ENCODE measurements around the gene OR4C13.
"Not testable (repeated sequence)": the region's sequence is repeated elsewhere in the genome, so short reads cannot be mapped to it uniquely, and the experiment has no call there.

The OR4C13 gene

DNA sequence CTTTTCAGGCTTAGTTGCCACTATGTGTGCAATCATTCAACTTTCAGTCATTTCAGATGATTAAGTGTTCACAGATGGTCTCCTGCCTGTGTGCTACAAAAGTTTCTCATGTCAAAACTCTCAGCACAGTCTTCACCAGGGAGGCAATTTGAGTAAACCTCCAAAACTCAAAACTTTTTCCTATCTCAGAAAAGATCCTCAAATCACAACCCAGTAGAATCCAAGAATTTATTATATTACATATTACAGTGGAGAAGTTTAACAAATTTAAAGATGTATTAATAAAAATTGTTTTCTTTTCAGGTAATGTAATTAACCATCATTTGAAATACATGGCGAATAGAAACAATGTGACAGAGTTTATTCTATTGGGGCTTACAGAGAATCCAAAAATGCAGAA is at the start of gene OR4C13:
TSS of gene OR4C13 (plus strand) at position 301 of the 400 bp plus-strand sequence. CDS start at position 333, 32 bp downstream.
- no peaks in the 10 kb centered on the region for H3F3A ChIP-seq (ENCODE audit: insufficient read depth, low read length)
- no peaks in the 10 kb centered on the region for H3K9me2 ChIP-seq (ENCODE audit: low read depth, low read length)
- H3K27ac ChIP-seq (ENCODE audit: low read depth, low read length, poor library complexity, severe bottlenecking): no peak within 1 kb of the TSS
- H3K36me3 ChIP-seq (ENCODE audit: insufficient read depth, low read length): no peaks in the 10 kb centered on the region
- H3K9me3 ChIP-seq (ENCODE audit: low read length): no peaks in the 10 kb centered on the region
- H3K4me3 ChIP-seq (ENCODE audit: low read depth, low read length, poor library complexity, severe bottlenecking): no peak within 1 kb of the TSS
- no peaks in the 10 kb centered on the region for H4K20me1 ChIP-seq (ENCODE audit: insufficient read depth, low read length)
- H2AFZ ChIP-seq (ENCODE audit: low read length): no peak within 1 kb of the TSS
- H3K27me3 ChIP-seq (ENCODE audit: insufficient read depth, low read length): no peaks in the 10 kb centered on the region
- H3K4me1 ChIP-seq (ENCODE audit: insufficient read depth, low read length, severe bottlenecking): no peaks in the 10 kb centered on the region
- TF ChIP-seq EZH2 (IDR thresholded peaks at IDR 0.05; ENCODE audit: borderline replicate concordance, low read length) (no peak), CTCF (IDR thresholded peaks at IDR 0.05; ENCODE audit: low read length) (no peak)
- H3K4me2 ChIP-seq (ENCODE audit: low read length): no peak within 1 kb of the TSS
- H3K79me2 ChIP-seq (ENCODE audit: insufficient read depth, low read length): no peaks in the 10 kb centered on the region
- H3K9ac ChIP-seq (ENCODE audit: low read length): no peak within 1 kb of the TSS

DNA sequence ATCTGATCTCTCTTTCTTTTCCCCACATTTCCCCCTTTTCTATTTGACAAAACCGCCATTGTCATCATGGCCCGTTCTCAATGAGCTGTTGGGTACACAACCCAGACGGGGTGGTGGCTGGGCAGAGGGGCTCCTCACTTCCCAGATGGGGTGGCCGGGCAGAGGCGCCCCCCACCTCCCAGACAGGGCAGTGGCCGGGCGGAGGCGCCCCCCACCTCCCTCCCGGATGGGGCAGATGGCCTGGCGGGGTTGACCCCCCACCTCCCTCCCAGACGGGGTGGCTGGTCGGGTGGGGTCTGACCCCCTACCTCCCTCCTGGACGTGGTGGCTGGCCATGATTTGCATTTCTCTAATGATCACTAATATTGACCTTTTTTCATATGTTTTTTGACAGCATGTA is 40.7 kb upstream of the OR4C13 start:
- not testable (repeated sequence) for H3K9me3 ChIP-seq (ENCODE audit: low read length); H3K79me2 ChIP-seq (ENCODE audit: insufficient read depth, low read length); H3K36me3 ChIP-seq (ENCODE audit: insufficient read depth, low read length); H2AFZ ChIP-seq (ENCODE audit: low read length); H3K9me2 ChIP-seq (ENCODE audit: low read depth, low read length); H3K4me1 ChIP-seq (ENCODE audit: insufficient read depth, low read length, severe bottlenecking); H3K27me3 ChIP-seq (ENCODE audit: insufficient read depth, low read length); H3K4me3 ChIP-seq (ENCODE audit: low read depth, low read length, poor library complexity, severe bottlenecking); H3K9ac ChIP-seq (ENCODE audit: low read length); H3K4me2 ChIP-seq (ENCODE audit: low read length); H3K27ac ChIP-seq (ENCODE audit: low read depth, low read length, poor library complexity, severe bottlenecking); H4K20me1 ChIP-seq (ENCODE audit: insufficient read depth, low read length); H3F3A ChIP-seq (ENCODE audit: insufficient read depth, low read length)

- not testable (repeated sequence) for H3K27me3 ChIP-seq (ENCODE audit: insufficient read depth, low read length); H2AFZ ChIP-seq (ENCODE audit: low read length); H3K4me1 ChIP-seq (ENCODE audit: insufficient read depth, low read length, severe bottlenecking); H4K20me1 ChIP-seq (ENCODE audit: insufficient read depth, low read length); H3K4me2 ChIP-seq (ENCODE audit: low read length); H3K79me2 ChIP-seq (ENCODE audit: insufficient read depth, low read length); H3K27ac ChIP-seq (ENCODE audit: low read depth, low read length, poor library complexity, severe bottlenecking); H3K9me2 ChIP-seq (ENCODE audit: low read depth, low read length); H3K4me3 ChIP-seq (ENCODE audit: low read depth, low read length, poor library complexity, severe bottlenecking); H3F3A ChIP-seq (ENCODE audit: insufficient read depth, low read length); H3K9me3 ChIP-seq (ENCODE audit: low read length); H3K9ac ChIP-seq (ENCODE audit: low read length); H3K36me3 ChIP-seq (ENCODE audit: insufficient read depth, low read length)
These were observed 3.5 kb upstream of the OR4C13 start for GRCh38 chr11:49948701-49949100.

DNA sequence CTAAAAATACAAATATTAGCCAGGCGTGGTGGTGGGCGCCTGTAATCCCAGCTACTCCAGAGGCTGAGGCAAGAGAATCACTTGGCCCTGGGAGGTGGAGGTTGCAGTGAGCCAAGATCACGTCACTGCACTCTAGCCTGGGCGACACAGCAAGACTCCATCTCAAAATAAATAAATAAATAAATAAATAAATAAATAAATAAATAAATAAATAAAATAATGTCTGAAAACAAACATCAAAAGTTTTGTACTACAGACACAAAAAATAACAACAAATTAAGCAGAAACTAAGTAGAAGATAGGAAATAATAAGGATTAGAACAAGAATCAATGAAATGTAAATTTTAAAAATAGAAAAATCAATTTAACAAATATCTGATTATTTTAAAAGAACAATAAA is 21.2 kb downstream of the OR4C13 start:
- not testable (repeated sequence) for H3K27ac ChIP-seq (ENCODE audit: low read depth, low read length, poor library complexity, severe bottlenecking); H3K4me1 ChIP-seq (ENCODE audit: insufficient read depth, low read length, severe bottlenecking); H3K9me3 ChIP-seq (ENCODE audit: low read length); H2AFZ ChIP-seq (ENCODE audit: low read length); H3K4me2 ChIP-seq (ENCODE audit: low read length); H3K9ac ChIP-seq (ENCODE audit: low read length); H3K27me3 ChIP-seq (ENCODE audit: insufficient read depth, low read length); H3K9me2 ChIP-seq (ENCODE audit: low read depth, low read length); H3F3A ChIP-seq (ENCODE audit: insufficient read depth, low read length); H3K79me2 ChIP-seq (ENCODE audit: insufficient read depth, low read length); H3K4me3 ChIP-seq (ENCODE audit: low read depth, low read length, poor library complexity, severe bottlenecking); H3K36me3 ChIP-seq (ENCODE audit: insufficient read depth, low read length); H4K20me1 ChIP-seq (ENCODE audit: insufficient read depth, low read length)

DNA sequence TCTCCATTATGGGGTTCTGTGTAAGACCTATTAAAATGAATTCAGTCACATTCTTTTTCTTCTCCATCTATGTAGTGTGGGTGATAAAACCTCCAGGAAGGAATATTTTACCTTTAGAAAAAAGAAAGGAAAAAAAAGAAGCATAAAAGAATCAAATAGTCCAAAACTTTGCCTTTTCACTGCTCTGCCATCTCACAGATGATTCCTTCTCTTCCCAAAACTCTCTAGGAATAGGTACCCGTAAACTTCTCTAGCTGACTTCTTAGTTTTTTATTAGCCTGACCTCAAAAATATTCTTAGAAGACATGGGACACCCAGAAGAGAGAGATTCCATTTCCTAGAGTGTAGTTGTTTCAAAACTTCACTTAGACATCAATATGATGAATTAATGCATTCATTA is 30.2 kb downstream of the OR4C13 start, which contains the start of gene OR4C12:
TSS of gene OR4C12 (minus strand) at position 101 of the 400 bp plus-strand sequence. CDS start at position 67, 34 bp downstream.
- H3F3A ChIP-seq (ENCODE audit: insufficient read depth, low read length); H3K4me2 ChIP-seq (ENCODE audit: low read length); H3K9me2 ChIP-seq (ENCODE audit: low read depth, low read length); H3K27me3 ChIP-seq (ENCODE audit: insufficient read depth, low read length); H4K20me1 ChIP-seq (ENCODE audit: insufficient read depth, low read length); H3K4me1 ChIP-seq (ENCODE audit: insufficient read depth, low read length, severe bottlenecking); H2AFZ ChIP-seq (ENCODE audit: low read length); H3K9me3 ChIP-seq (ENCODE audit: low read length); H3K9ac ChIP-seq (ENCODE audit: low read length); H3K36me3 ChIP-seq (ENCODE audit: insufficient read depth, low read length); H3K79me2 ChIP-seq (ENCODE audit: insufficient read depth, low read length); H3K27ac ChIP-seq (ENCODE audit: low read depth, low read length, poor library complexity, severe bottlenecking); H3K4me3 ChIP-seq (ENCODE audit: low read depth, low read length, poor library complexity, severe bottlenecking): not testable (repeated sequence)
